Natural killer cell (primary cell): ENCODE results near the gene BLOC1S6. TPM values are rescaled to one million over a fixed set of nuclear protein-coding genes. Genes with fewer than 3 reads are reported as not detected.

Source experiments
- ATAC-seq, 3 donors: fragments of 150-1000 bp in 2 of 3; fragments of 200-7000 bp in 1 of 3; cut with Tn5 transposase; 1 replicate in 1 of 3; 2 replicates in 2 of 3; pipeline ENCODE4 v1.10.0; 2021; ENCODE audit warnings: mild to moderate bottlenecking in 2 of 3, moderate library complexity in 2 of 3
- DNase-seq, 2 donors: peaks; one replicate each; pipeline versions ENCODE4 v3.0.0 to v3.0.0-alpha.2; 2013 to 2021; ENCODE audit warnings: mixed read lengths in 1 of 2
- H3K27ac ChIP-seq: one replicate; pipeline ENCODE4 v1.5.1; 2013; ENCODE audit warnings: mild to moderate bottlenecking, low read length
- H3K27me3 ChIP-seq: one replicate; pipeline ENCODE4 v1.6.1; 2013; ENCODE audit warnings: low read length; ENCODE audit not compliant: control insufficient read depth, insufficient read depth
- H3K36me3 ChIP-seq: one replicate; pipeline ENCODE4 v1.6.1; 2013; ENCODE audit warnings: low read length; ENCODE audit not compliant: control insufficient read depth, insufficient read depth
- H3K4me1 ChIP-seq: one replicate; pipeline ENCODE4 v1.6.1; 2013; ENCODE audit warnings: low read length; ENCODE audit not compliant: control insufficient read depth, insufficient read depth
- H3K4me3 ChIP-seq: one replicate; pipeline ENCODE4 v1.5.1; 2013; ENCODE audit warnings: low read length
- H3K9me3 ChIP-seq: one replicate; pipeline ENCODE4 v1.6.1; 2013; ENCODE audit warnings: low read length; ENCODE audit not compliant: control insufficient read depth, insufficient read depth
- H3K27ac Mint-ChIP-seq, 2 donors: one replicate each; pipeline ENCODE4 v1.8.0; 2022; ENCODE audit warnings: mild to moderate bottlenecking in 2 of 2, mixed read lengths in 2 of 2, moderate library complexity in 1 of 2
- H3K27me3 Mint-ChIP-seq, 2 donors: one replicate each; pipeline ENCODE4 v1.8.0; 2022; ENCODE audit warnings: low read depth in 2 of 2, mixed read lengths in 2 of 2
- H3K36me3 Mint-ChIP-seq: one replicate; pipeline ENCODE4 v1.8.0; 2022; ENCODE audit warnings: mixed read lengths
- H3K4me1 Mint-ChIP-seq, 2 donors: one replicate each; pipeline ENCODE4 v1.8.0; 2022; ENCODE audit warnings: mixed read lengths in 2 of 2
- H3K4me3 Mint-ChIP-seq: one replicate; pipeline ENCODE4 v1.8.0; 2022; ENCODE audit warnings: mild to moderate bottlenecking, moderate library complexity, mixed read lengths
- H3K9me3 Mint-ChIP-seq, 2 donors: one replicate each; pipeline ENCODE4 v1.8.0; 2022; ENCODE audit warnings: mixed read lengths in 2 of 2
- WGBS: methylation state at CpG from one replicate; pipeline ENCODE4 v1.1.7; 2013; ENCODE audit warnings: missing lambda C conversion rate; ENCODE audit not compliant: insufficient coverage; 5-methylcytosine and 5-hydroxymethylcytosine counted together
- intact Hi-C: fragments of 100-400 bp; cut with micrococcal nuclease; formaldehyde crosslinking; loops from one replicate; pipeline ENCODE4 v1.14.2; 2022
- total RNA-seq, 4 donors: library from RNA; stranded (reverse); fragments of 120-200 nt in 1 of 4; gene quantifications; one replicate each; pipeline versions ENCODE4 v1.2.3 to v1.2.4, GENCODE V29; 2013 to 2022
- TF ChIP-seq, protein P1 (sequence below): fragments of 200-600 bp; IDR thresholded peaks from one replicate; pipeline ENCODE4 v1.8.0; 2022; ENCODE audit warnings: antibody characterized with exemption

Gene BLOC1S6
- total RNA-seq, 3 donors from 2014 or later (not counting 1 experiment from before 2014, with no cell fraction given) = 63.4 to 81.3 (median 65.6) TPM

DNA sequence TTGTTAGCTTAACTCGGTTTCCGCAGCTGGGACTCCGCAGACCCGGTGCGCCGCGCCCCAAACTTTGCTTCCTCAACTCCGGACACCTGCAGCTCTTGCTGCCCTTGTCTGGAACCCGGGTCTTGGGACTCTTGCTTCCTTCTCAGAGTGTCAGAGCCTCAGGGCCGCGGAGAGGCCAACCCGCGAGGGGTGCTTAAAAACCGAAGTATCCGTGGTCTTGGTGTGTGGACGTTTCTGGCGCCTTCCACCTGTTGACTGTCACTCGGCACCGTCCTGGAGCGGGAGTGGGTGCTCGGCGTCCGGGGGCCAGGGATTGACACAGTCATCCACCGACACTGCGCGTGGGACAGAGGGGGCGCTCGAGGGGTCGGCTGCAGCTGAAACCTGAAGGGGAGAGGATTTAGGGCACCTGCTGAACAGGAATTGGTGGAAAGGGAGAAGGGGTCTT lies 48.0 kb downstream of the BLOC1S6 start:
- peaks cover 29 to 39% of the 10 kb centered on the region in 2 donors for H3K4me1 Mint-ChIP-seq
- H3K36me3 ChIP-seq = no peaks in the 10 kb centered on the region
- no peaks in the 10 kb centered on the region for H3K9me3 ChIP-seq

GRCh38 chr15:45635763-45636292 lies 48.6 kb downstream of the BLOC1S6 start:
- Mint-ChIP-seq H3K27me3 (no peaks in the 10 kb centered on the region), H3K36me3 (no peaks in the 10 kb centered on the region), H3K4me3 (peak overlapping the region; percentile 97), H3K27ac (peak overlapping the region; percentile 88 to 89), H3K4me1 (peaks cover 35 to 39% of the 10 kb centered on the region in 2 donors), H3K9me3 (no peaks in the 10 kb centered on the region)
- Histone ChIP-seq H3K27me3 (no peaks in the 10 kb centered on the region), H3K9me3 (no peaks in the 10 kb centered on the region), H3K4me3 (peak overlapping the region; percentile 92), H3K27ac (peak overlapping the region; percentile 87), H3K36me3 (no peaks in the 10 kb centered on the region), H3K4me1 (peaks cover 39% of the 10 kb centered on the region)
- intact Hi-C loops = no loop called here
- WGBS = 60% methylated on average over 15 of the region's 17 CpGs
- no peak for DNase-seq
- TF ChIP-seq, protein P1, sequence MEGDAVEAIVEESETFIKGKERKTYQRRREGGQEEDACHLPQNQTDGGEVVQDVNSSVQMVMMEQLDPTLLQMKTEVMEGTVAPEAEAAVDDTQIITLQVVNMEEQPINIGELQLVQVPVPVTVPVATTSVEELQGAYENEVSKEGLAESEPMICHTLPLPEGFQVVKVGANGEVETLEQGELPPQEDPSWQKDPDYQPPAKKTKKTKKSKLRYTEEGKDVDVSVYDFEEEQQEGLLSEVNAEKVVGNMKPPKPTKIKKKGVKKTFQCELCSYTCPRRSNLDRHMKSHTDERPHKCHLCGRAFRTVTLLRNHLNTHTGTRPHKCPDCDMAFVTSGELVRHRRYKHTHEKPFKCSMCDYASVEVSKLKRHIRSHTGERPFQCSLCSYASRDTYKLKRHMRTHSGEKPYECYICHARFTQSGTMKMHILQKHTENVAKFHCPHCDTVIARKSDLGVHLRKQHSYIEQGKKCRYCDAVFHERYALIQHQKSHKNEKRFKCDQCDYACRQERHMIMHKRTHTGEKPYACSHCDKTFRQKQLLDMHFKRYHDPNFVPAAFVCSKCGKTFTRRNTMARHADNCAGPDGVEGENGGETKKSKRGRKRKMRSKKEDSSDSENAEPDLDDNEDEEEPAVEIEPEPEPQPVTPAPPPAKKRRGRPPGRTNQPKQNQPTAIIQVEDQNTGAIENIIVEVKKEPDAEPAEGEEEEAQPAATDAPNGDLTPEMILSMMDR = peak; percentile 24
- ATAC-seq = no peak

More for the DNA sequence above, 48.0 kb downstream of the BLOC1S6 start:
- TF ChIP-seq, protein P1 = peak; percentile 65
- ATAC-seq = peak; percentile 55 to 64 (median 56)
- no peaks in the 10 kb centered on the region for H3K27me3 ChIP-seq
- Mint-ChIP-seq H3K36me3 (no peaks in the 10 kb centered on the region), H3K27me3 (no peaks in the 10 kb centered on the region), H3K9me3 (no peaks in the 10 kb centered on the region), H3K4me3 (peak overlapping the region; percentile 97), H3K27ac (peak overlapping the region; percentile 88 to 89)
- WGBS = under 1% methylated on average over 29 of the region's 29 CpGs
- DNase-seq = peak; percentile 59 to 79
- peaks cover 39% of the 10 kb centered on the region for H3K4me1 ChIP-seq
- H3K27ac ChIP-seq = peak overlapping the region; percentile 87
- intact Hi-C loops = no loop called here
- H3K4me3 ChIP-seq = peak overlapping the region; percentile 92

DNA sequence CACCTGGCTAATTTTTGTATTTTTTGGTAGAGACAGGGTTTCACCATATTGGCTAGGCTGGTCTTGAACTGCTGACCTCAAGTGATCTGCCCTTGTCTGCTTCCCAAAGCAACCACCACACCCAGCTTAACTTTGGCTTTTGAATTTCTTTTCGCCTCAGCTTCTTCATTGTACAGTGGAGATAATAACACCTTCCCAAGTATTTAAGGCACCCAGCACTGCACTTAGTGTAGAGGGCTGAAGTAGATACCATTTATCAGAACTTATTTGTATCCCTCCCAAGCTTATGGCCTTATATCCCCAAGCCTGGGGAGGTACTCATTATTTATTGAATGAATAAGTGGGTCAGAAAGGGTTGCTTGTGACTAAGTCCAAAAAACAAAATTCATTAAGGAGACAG lies 50.0 kb downstream of the BLOC1S6 start:
- TF ChIP-seq, protein P1 = no peak
- no CpG with 5 or more reads among the region's 1 CpG for WGBS
- DNase-seq (no peak), ATAC-seq (no peak)
- no peaks in the 10 kb centered on the region for H3K9me3 Mint-ChIP-seq
- H3K27me3 ChIP-seq = no peaks in the 10 kb centered on the region
- no peaks in the 10 kb centered on the region for H3K36me3 Mint-ChIP-seq
- peaks cover 2% of the 10 kb centered on the region for H3K36me3 ChIP-seq
- peaks cover 43% of the 10 kb centered on the region for H3K4me1 ChIP-seq
- H3K27ac Mint-ChIP-seq = peak overlapping the region; percentile 95 to 98
- no peaks in the 10 kb centered on the region for H3K9me3 ChIP-seq
- peak overlapping the region; percentile 81 for H3K27ac ChIP-seq
- H3K4me3 Mint-ChIP-seq = peak overlapping the region; percentile 88
- peaks cover 42 to 46% of the 10 kb centered on the region in 2 donors for H3K4me1 Mint-ChIP-seq
- no peak overlapping the region for H3K4me3 ChIP-seq
- intact Hi-C loops = no loop called here
- no peaks in the 10 kb centered on the region for H3K27me3 Mint-ChIP-seq
